ENCODE data around the gene MLANA.

DNA sequence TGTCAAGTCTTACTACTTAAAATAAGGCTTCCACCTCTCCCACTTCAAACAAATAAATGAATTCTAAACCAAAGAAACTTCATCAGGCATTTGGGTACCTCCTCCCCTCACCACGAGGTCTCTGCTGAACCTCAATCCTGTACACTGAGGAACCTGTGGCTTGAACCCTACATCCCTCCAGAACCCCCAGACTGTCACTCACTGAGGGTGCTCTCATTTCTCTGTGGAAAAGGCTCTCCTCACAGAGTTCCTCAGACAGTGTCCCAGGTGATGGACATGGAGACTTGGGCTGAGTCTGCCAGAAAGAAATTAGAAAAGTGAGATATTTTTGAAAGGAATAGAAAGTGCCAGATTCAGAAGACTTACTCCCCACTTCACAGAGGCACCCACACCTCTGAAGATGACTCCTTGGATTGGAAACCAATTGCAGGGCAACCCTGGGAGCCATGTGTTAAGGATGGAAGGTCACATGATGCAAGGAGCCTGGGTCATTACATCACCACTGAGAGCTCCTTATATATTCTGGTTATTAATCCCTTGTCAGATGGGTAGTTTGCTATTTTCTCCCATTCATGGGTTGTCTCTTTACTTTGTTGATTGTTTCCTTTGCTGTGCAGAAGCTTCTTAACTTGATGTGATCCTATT is 19.8 kb downstream of the MLANA start:
- TF ChIP-seq, protein P1, sequence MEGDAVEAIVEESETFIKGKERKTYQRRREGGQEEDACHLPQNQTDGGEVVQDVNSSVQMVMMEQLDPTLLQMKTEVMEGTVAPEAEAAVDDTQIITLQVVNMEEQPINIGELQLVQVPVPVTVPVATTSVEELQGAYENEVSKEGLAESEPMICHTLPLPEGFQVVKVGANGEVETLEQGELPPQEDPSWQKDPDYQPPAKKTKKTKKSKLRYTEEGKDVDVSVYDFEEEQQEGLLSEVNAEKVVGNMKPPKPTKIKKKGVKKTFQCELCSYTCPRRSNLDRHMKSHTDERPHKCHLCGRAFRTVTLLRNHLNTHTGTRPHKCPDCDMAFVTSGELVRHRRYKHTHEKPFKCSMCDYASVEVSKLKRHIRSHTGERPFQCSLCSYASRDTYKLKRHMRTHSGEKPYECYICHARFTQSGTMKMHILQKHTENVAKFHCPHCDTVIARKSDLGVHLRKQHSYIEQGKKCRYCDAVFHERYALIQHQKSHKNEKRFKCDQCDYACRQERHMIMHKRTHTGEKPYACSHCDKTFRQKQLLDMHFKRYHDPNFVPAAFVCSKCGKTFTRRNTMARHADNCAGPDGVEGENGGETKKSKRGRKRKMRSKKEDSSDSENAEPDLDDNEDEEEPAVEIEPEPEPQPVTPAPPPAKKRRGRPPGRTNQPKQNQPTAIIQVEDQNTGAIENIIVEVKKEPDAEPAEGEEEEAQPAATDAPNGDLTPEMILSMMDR (IDR thresholded peaks at IDR 0.05): no peak
- TF ChIP-seq EZH2 (IDR thresholded peaks at IDR 0.05): no peak

Data from neural progenitor cell (in vitro differentiated cells).